ENCODE measurements around the gene EIF4E3.

DNA sequence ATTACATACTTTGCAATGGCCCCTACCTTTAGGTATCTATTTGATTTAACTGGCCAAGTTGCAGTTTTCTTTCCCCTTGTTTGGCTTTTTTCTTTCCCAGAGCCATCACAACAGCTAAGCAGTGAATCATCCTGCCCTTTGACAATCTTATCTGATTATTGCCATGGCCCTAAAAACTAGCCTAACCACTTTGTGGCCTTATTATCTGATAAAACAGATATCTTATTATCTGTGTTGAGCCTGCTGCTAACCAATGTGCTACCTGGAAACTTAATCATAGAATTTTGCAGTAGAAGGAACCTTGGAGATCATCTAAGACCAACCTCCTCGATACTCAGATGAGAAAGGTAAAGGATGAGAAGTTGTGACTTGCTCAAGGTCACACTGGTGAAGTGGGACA, 37.1 kb downstream of the EIF4E3 start:
- TF ChIP-seq RAD21 (conservative IDR thresholded peaks at IDR 0.05), result no peak
- TF ChIP-seq, protein P1, sequence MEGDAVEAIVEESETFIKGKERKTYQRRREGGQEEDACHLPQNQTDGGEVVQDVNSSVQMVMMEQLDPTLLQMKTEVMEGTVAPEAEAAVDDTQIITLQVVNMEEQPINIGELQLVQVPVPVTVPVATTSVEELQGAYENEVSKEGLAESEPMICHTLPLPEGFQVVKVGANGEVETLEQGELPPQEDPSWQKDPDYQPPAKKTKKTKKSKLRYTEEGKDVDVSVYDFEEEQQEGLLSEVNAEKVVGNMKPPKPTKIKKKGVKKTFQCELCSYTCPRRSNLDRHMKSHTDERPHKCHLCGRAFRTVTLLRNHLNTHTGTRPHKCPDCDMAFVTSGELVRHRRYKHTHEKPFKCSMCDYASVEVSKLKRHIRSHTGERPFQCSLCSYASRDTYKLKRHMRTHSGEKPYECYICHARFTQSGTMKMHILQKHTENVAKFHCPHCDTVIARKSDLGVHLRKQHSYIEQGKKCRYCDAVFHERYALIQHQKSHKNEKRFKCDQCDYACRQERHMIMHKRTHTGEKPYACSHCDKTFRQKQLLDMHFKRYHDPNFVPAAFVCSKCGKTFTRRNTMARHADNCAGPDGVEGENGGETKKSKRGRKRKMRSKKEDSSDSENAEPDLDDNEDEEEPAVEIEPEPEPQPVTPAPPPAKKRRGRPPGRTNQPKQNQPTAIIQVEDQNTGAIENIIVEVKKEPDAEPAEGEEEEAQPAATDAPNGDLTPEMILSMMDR (IDR thresholded peaks at IDR 0.05; ENCODE audit: poor library complexity, severe bottlenecking), result no peak
- TF ChIP-seq EP300 (conservative IDR thresholded peaks at IDR 0.05; ENCODE audit: poor library complexity, severe bottlenecking), result no peak
- no peak for TF ChIP-seq EZH2 (IDR thresholded peaks at IDR 0.05; ENCODE audit: borderline replicate concordance, insufficient read depth, low read length, poor library complexity, severe bottlenecking)
- no peak for TF ChIP-seq REST (IDR thresholded peaks at IDR 0.05; ENCODE audit: borderline replicate concordance)
- TF ChIP-seq SMC3 (conservative IDR thresholded peaks at IDR 0.05; ENCODE audit: poor library complexity), result no peak

Measured in neural cell (in vitro differentiated cells).